ENCODE results near the gene CACNB4. TPM values are rescaled to one million over a fixed set of nuclear protein-coding genes. Genes with fewer than 3 reads are reported as not detected.

The CACNB4 gene
- total and polyA plus RNA-seq, 9 of the 15 experiments (the other 6 are each of a cell fraction or from before 2014, with no cell fraction given) = 0.01 to 0.20 (median 0.04) TPM; not detected in 1

DNA sequence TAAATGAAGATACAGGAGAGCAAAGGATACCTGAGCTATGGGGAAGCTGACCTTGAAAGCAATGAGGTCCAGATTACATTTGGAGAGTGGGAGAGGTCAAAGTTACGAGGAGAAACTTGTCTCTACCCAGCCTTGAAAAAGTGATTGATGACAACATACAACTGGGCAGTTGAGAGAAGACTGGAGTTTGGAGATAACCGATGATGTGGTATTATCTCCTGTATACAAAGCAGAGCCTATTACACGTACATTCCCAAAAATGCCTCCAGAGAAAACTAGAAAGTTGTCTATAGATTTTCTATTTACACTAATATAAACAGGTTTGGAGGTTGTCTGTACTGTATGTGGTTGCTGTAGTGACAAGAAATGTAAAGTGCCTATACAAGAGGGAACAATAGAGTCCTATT lies 299.0 kb downstream of the CACNB4 start (continued):
- TF ChIP-seq BCOR (IDR thresholded peaks at IDR 0.05) = no peak; the same call in 1 of the 2 replicates
- peak; percentile 44; the same call in 1 of the 2 replicates for TF ChIP-seq EP400 (IDR thresholded peaks at IDR 0.05)
- peak; percentile 91 for TF ChIP-seq NCOR1 (IDR thresholded peaks at IDR 0.05)
- no peak for TF ChIP-seq ZNF184 (CRISPR knock-in tag; IDR thresholded peaks at IDR 0.05)
- TF ChIP-seq BHLHE40 (IDR thresholded peaks at IDR 0.05; ENCODE audit: low read length) = peak; percentile 27; the same call in 1 of the 2 replicates
- no peak for TF ChIP-seq HOXB6 (CRISPR knock-in tag; IDR thresholded peaks at IDR 0.05; ENCODE audit: borderline replicate concordance)
- TF ChIP-seq, protein P1, sequence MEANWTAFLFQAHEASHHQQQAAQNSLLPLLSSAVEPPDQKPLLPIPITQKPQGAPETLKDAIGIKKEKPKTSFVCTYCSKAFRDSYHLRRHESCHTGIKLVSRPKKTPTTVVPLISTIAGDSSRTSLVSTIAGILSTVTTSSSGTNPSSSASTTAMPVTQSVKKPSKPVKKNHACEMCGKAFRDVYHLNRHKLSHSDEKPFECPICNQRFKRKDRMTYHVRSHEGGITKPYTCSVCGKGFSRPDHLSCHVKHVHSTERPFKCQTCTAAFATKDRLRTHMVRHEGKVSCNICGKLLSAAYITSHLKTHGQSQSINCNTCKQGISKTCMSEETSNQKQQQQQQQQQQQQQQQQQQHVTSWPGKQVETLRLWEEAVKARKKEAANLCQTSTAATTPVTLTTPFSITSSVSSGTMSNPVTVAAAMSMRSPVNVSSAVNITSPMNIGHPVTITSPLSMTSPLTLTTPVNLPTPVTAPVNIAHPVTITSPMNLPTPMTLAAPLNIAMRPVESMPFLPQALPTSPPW (CRISPR knock-in tag; IDR thresholded peaks at IDR 0.05) = peak; percentile 47
- peak; percentile 97 for TF ChIP-seq TEAD4 (IDR thresholded peaks at IDR 0.05; ENCODE audit: low read length)
- TF ChIP-seq TEAD4 (CRISPR knock-in tag; IDR thresholded peaks at IDR 0.05; ENCODE audit: borderline replicate concordance) = no peak
- no peak for TF ChIP-seq ZNF133 (CRISPR knock-in tag; IDR thresholded peaks at IDR 0.05)
- peak; percentile 80; the same call in 1 of the 2 replicates for TF ChIP-seq ELF4 (CRISPR knock-in tag; IDR thresholded peaks at IDR 0.05)
- TF ChIP-seq, protein P2, sequence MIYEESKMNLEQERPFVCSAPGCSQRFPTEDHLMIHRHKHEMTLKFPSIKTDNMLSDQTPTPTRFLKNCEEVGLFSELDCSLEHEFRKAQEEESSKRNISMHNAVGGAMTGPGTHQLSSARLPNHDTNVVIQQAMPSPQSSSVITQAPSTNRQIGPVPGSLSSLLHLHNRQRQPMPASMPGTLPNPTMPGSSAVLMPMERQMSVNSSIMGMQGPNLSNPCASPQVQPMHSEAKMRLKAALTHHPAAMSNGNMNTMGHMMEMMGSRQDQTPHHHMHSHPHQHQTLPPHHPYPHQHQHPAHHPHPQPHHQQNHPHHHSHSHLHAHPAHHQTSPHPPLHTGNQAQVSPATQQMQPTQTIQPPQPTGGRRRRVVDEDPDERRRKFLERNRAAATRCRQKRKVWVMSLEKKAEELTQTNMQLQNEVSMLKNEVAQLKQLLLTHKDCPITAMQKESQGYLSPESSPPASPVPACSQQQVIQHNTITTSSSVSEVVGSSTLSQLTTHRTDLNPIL (CRISPR knock-in tag; IDR thresholded peaks at IDR 0.05) = no peak
- peak; percentile 92 for TF ChIP-seq MECOM (CRISPR knock-in tag; IDR thresholded peaks at IDR 0.05)
- no peak for TF ChIP-seq STAG1 (CRISPR knock-in tag; IDR thresholded peaks at IDR 0.05; ENCODE audit: borderline replicate concordance)
- no peak for TF ChIP-seq RAD51 (IDR thresholded peaks at IDR 0.05; ENCODE audit: borderline replicate concordance, low read depth)
- TF ChIP-seq ZNF146 (CRISPR knock-in tag; IDR thresholded peaks at IDR 0.05; ENCODE audit: unreplicated experiment) = no peak
- TF ChIP-seq FUS (optimal IDR thresholded peaks at IDR 0.05; ENCODE audit: low read depth, low read length) = no peak
- TF ChIP-seq ZEB2 (IDR thresholded peaks at IDR 0.05) = peak; percentile 80; the same call in 1 of the 2 replicates
- TF ChIP-seq, protein P3, sequence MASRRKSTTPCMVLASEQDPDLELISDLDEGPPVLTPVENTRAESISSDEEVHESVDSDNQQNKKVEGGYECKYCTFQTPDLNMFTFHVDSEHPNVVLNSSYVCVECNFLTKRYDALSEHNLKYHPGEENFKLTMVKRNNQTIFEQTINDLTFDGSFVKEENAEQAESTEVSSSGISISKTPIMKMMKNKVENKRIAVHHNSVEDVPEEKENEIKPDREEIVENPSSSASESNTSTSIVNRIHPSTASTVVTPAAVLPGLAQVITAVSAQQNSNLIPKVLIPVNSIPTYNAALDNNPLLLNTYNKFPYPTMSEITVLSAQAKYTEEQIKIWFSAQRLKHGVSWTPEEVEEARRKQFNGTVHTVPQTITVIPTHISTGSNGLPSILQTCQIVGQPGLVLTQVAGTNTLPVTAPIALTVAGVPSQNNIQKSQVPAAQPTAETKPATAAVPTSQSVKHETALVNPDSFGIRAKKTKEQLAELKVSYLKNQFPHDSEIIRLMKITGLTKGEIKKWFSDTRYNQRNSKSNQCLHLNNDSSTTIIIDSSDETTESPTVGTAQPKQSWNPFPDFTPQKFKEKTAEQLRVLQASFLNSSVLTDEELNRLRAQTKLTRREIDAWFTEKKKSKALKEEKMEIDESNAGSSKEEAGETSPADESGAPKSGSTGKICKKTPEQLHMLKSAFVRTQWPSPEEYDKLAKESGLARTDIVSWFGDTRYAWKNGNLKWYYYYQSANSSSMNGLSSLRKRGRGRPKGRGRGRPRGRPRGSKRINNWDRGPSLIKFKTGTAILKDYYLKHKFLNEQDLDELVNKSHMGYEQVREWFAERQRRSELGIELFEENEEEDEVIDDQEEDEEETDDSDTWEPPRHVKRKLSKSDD (conservative IDR thresholded peaks at IDR 0.05; ENCODE audit: low read length) = no peak
- TF ChIP-seq JUNB (CRISPR knock-in tag; conservative IDR thresholded peaks at IDR 0.05) = no peak
- peak; percentile 72 to 76; a peak in 3 of 4 replicates for TF ChIP-seq FOXK2 (conservative IDR thresholded peaks at IDR 0.05 in 1 of 2, IDR thresholded peaks at IDR 0.05 in 1 of 2; ENCODE audit: low read depth in 2 of 2)
- no peak for TF ChIP-seq GABPA (tag; conservative IDR thresholded peaks at IDR 0.05; ENCODE audit: low read depth)
- TF ChIP-seq, protein P4, sequence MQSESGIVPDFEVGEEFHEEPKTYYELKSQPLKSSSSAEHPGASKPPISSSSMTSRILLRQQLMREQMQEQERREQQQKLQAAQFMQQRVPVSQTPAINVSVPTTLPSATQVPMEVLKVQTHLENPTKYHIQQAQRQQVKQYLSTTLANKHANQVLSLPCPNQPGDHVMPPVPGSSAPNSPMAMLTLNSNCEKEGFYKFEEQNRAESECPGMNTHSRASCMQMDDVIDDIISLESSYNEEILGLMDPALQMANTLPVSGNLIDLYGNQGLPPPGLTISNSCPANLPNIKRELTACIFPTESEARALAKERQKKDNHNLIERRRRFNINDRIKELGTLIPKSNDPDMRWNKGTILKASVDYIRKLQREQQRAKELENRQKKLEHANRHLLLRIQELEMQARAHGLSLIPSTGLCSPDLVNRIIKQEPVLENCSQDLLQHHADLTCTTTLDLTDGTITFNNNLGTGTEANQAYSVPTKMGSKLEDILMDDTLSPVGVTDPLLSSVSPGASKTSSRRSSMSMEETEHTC (IDR thresholded peaks at IDR 0.05) = no peak
- TF ChIP-seq POLR2AphosphoS5 (IDR thresholded peaks at IDR 0.05; ENCODE audit: control insufficient read depth, insufficient read depth, low read depth, low read length) = peak; percentile 92
- peak; percentile 77 for TF ChIP-seq GATA2 (CRISPR knock-in tag; IDR thresholded peaks at IDR 0.05)

All from K562 (cell line).